Mesenchymal stem cell (in vitro differentiated cells and primary cell): ENCODE results near the gene THPO.
A peak's percentile ranks its signal among the peaks of the same experiment; 100 is the strongest.

Source experiments
- DNase-seq: peaks from one replicate; pipeline ENCODE4 v3.0.0-alpha.2; 2013
- H2AFZ ChIP-seq: one replicate; pipeline ENCODE4 v1.6.1; 2013; ENCODE audit warnings: low read depth, mild to moderate bottlenecking, control low read depth, inconsistent platforms, low read length, moderate library complexity
- H2AK5ac ChIP-seq: 2 replicates; pipeline ENCODE4 v1.6.1; 2013; ENCODE audit warnings: low read length, moderate library complexity, mild to moderate bottlenecking, inconsistent platforms; ENCODE audit not compliant: severe bottlenecking
- H2BK120ac ChIP-seq: one replicate; pipeline ENCODE4 v1.6.1; 2013; ENCODE audit warnings: low read depth, mild to moderate bottlenecking, inconsistent platforms, low read length, moderate library complexity
- H2BK12ac ChIP-seq, 2 experiments: one replicate each; pipeline ENCODE4 v1.6.1; 2013; ENCODE audit warnings: inconsistent platforms in 2 of 2, low read length in 2 of 2, mild to moderate bottlenecking in 2 of 2, moderate library complexity in 2 of 2, control low read depth in 1 of 2
- H2BK15ac ChIP-seq: one replicate; pipeline ENCODE4 v1.6.1; 2013; ENCODE audit warnings: mild to moderate bottlenecking, low read depth, inconsistent platforms; ENCODE audit not compliant: poor library complexity, severe bottlenecking
- H2BK5ac ChIP-seq: 2 replicates; pipeline ENCODE4 v1.6.1; 2013; ENCODE audit warnings: low read depth, mild to moderate bottlenecking, low read length, control low read depth, inconsistent platforms; ENCODE audit not compliant: poor library complexity, severe bottlenecking
- H3K14ac ChIP-seq, 2 experiments: one replicate each; pipeline ENCODE4 v1.6.1; 2013; ENCODE audit warnings: inconsistent platforms in 2 of 2, low read length in 2 of 2, control low read depth in 1 of 2, mild to moderate bottlenecking in 1 of 2, moderate library complexity in 1 of 2
- H3K18ac ChIP-seq, 2 experiments: one replicate each; pipeline ENCODE4 v1.6.1; 2013; ENCODE audit warnings: inconsistent platforms in 2 of 2, low read length in 2 of 2, control low read depth in 1 of 2, low read depth in 1 of 2, mild to moderate bottlenecking in 1 of 2
- H3K23ac ChIP-seq, 2 experiments: one replicate each; pipeline ENCODE4 v1.6.1; 2013; ENCODE audit warnings: inconsistent platforms in 2 of 2, low read length in 2 of 2, mild to moderate bottlenecking in 2 of 2, moderate library complexity in 2 of 2, control low read depth in 1 of 2
- H3K27ac ChIP-seq: 2 replicates; pipeline ENCODE4 v1.5.1; 2013; ENCODE audit warnings: mild to moderate bottlenecking, moderate library complexity, low read length, control low read depth, inconsistent platforms; ENCODE audit not compliant: poor library complexity, severe bottlenecking
- H3K27me3 ChIP-seq, 2 experiments: 2 replicates each; pipeline versions ENCODE4 v1.6.1 to v1.7.0; 2013; ENCODE audit warnings: low read length in 2 of 2, mild to moderate bottlenecking in 2 of 2, moderate library complexity in 2 of 2, control low read depth in 1 of 2, inconsistent platforms in 1 of 2; ENCODE audit not compliant: control insufficient read depth in 1 of 2, insufficient read depth in 1 of 2
- H3K36me3 ChIP-seq, 2 experiments: 2 replicates each; pipeline versions ENCODE4 v1.6.1 to v1.7.0; 2013; ENCODE audit warnings: low read length in 2 of 2, control low read depth in 1 of 2, inconsistent platforms in 1 of 2, low read depth in 1 of 2, mild to moderate bottlenecking in 1 of 2; ENCODE audit not compliant: insufficient read depth in 2 of 2, control insufficient read depth in 1 of 2
- H3K4ac ChIP-seq, 2 experiments: one replicate each; pipeline ENCODE4 v1.6.1; 2013; ENCODE audit warnings: inconsistent platforms in 2 of 2, low read length in 2 of 2, mild to moderate bottlenecking in 2 of 2, moderate library complexity in 2 of 2, control low read depth in 1 of 2, low read depth in 1 of 2
- H3K4me1 ChIP-seq: 2 replicates; pipeline ENCODE4 v1.6.1; 2013; ENCODE audit warnings: low read depth, low read length, control low read depth; ENCODE audit not compliant: control insufficient read depth, insufficient read depth
- H3K4me2 ChIP-seq: 2 replicates; pipeline ENCODE4 v1.6.1; 2013; ENCODE audit warnings: low read length, mild to moderate bottlenecking, inconsistent platforms; ENCODE audit not compliant: poor library complexity, severe bottlenecking
- H3K4me3 ChIP-seq, 2 experiments: 2 replicates each; pipeline versions ENCODE4 v1.5.1 to v1.7.0; 2013; ENCODE audit warnings: low read length in 2 of 2, mild to moderate bottlenecking in 2 of 2, control low read depth in 1 of 2, low read depth in 1 of 2; ENCODE audit not compliant: insufficient read depth in 1 of 2
- H3K79me1 ChIP-seq: replicated peaks from 2 replicates; pipeline ENCODE4 v1.6.1; 2013; ENCODE audit warnings: mild to moderate bottlenecking, control low read depth, low read length, inconsistent platforms; ENCODE audit not compliant: poor library complexity, severe bottlenecking
- H3K9ac ChIP-seq: 2 replicates; pipeline ENCODE4 v1.7.0; 2013; ENCODE audit warnings: mild to moderate bottlenecking, low read length, moderate library complexity
- H3K9me3 ChIP-seq: 2 replicates; pipeline ENCODE4 v1.7.0; 2013; ENCODE audit warnings: mild to moderate bottlenecking, low read length; ENCODE audit not compliant: control insufficient read depth
- H4K8ac ChIP-seq: one replicate; pipeline ENCODE4 v1.6.1; 2013; ENCODE audit warnings: inconsistent platforms, mild to moderate bottlenecking, low read length, moderate library complexity
- H4K91ac ChIP-seq: one replicate; pipeline ENCODE4 v1.6.1; 2013; ENCODE audit warnings: mild to moderate bottlenecking, low read length, inconsistent platforms
- WGBS: methylation state at CpG from one replicate; pipeline ENCODE4 v1.1.7; 2013; ENCODE audit warnings: mixed read lengths; 5-methylcytosine and 5-hydroxymethylcytosine counted together

THPO gene

DNA sequence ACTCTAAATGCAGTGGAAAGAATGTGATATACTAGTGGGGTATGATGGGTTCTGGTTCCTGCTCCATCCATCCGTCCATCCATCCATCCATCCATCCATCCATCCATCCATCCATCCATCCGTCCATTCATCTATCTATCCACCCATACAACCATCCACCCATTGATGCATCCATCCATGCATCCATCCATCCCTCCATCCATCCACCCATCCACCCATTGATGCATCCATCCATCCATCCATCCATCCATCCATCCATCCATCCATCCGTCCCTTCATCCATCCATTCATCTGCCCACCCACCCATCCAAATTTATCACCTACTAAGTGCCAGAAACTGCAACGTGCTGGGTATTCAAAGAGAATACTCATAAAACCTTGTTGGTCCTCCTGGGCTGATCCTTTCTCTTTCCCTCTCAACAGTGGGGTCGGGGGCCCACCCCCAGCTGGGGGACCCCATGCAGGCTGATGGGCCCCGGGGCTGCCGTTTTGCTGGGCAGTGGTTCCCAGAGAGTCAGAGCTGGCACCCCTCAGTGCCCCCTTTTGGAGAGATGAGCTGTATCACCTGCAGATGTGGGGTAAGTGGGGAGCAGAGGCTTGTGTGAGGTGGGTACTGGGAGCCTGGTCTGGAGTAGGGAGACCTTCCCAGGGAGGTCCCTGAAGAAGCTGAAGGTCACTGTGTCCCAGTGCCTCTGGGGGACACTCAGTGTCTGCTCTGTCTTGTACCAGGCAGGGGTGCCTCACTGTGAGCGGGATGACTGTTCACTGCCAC is 10.3 kb upstream of the THPO start:
- no peak overlapping the region for H3K4me3 ChIP-seq
- no peak overlapping the region for H2AFZ ChIP-seq
- H3K9me3 ChIP-seq, result no peaks in the 10 kb centered on the region
- H3K27me3 ChIP-seq, result peaks cover 5 to 66% of the 10 kb centered on the region in 2 experiments
- no peak overlapping the region for H2BK5ac ChIP-seq
- DNase-seq, result no peak
- H3K9ac ChIP-seq, result no peak overlapping the region
- no peaks in the 10 kb centered on the region for H3K79me1 ChIP-seq
- H2BK120ac ChIP-seq, result no peak overlapping the region
- H3K4me1 ChIP-seq, result peaks cover 4% of the 10 kb centered on the region
- no peak overlapping the region for H3K4me2 ChIP-seq
- H4K91ac ChIP-seq, result no peak overlapping the region
- no peak overlapping the region for H4K8ac ChIP-seq
- no peak overlapping the region for H3K4ac ChIP-seq
- H2BK15ac ChIP-seq, result no peak overlapping the region
- H3K36me3 ChIP-seq, result no peaks in the 10 kb centered on the region
- H3K27ac ChIP-seq, result no peak overlapping the region
- H3K14ac ChIP-seq, result peak overlapping the region in 1 of 2 experiments; percentile 62
- no peak overlapping the region for H3K23ac ChIP-seq
- H2BK12ac ChIP-seq, result no peak overlapping the region
- H2AK5ac ChIP-seq, result no peak overlapping the region
- H3K18ac ChIP-seq, result no peak overlapping the region
- 79% methylated on average over 8 of the region's 8 CpGs for WGBS

DNA sequence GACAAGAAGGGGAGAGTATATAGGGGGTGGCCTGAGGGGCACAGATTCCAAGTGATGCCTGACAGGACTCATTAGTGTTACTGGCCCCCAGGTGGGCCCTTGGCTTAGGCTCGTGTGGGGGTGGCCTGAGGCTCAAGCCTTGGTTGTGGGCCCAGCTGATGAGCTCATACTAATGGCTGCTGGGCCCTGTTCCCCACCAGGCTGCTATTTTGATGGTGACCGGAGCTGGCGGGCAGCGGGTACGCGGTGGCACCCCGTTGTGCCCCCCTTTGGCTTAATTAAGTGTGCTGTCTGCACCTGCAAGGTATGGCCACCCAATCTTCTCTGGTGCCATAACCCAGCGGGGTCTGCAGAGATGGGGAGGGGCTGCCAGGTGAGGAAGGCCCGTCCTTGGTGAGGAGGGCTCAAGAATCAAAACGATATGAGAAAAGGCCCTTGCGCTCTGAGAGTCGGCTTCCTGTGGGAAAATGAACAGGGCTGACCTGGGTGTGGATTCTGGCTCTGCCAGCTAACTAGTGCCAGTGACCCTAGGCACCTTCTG is 9.2 kb upstream of the THPO start:
- no peak overlapping the region for H3K4me3 ChIP-seq
- H4K8ac ChIP-seq, result no peak overlapping the region
- no peak overlapping the region for H2BK15ac ChIP-seq
- H2BK120ac ChIP-seq, result no peak overlapping the region
- H3K23ac ChIP-seq, result no peak overlapping the region
- no peak overlapping the region for H3K9ac ChIP-seq
- no peak for DNase-seq
- H3K36me3 ChIP-seq, result no peaks in the 10 kb centered on the region
- WGBS, result 90% methylated on average over 12 of the region's 12 CpGs
- no peak overlapping the region for H3K4ac ChIP-seq
- H2BK5ac ChIP-seq, result no peak overlapping the region
- H4K91ac ChIP-seq, result no peak overlapping the region
- H3K4me2 ChIP-seq, result no peak overlapping the region
- no peak overlapping the region for H2BK12ac ChIP-seq
- H2AK5ac ChIP-seq, result no peak overlapping the region
- peaks cover 4% of the 10 kb centered on the region for H3K4me1 ChIP-seq
- no peaks in the 10 kb centered on the region for H3K79me1 ChIP-seq
- H3K27ac ChIP-seq, result no peak overlapping the region
- no peak overlapping the region for H3K18ac ChIP-seq
- no peak overlapping the region for H2AFZ ChIP-seq
- H3K9me3 ChIP-seq, result no peaks in the 10 kb centered on the region
- H3K27me3 ChIP-seq, result peaks cover 7 to 77% of the 10 kb centered on the region in 2 experiments
- no peak overlapping the region for H3K14ac ChIP-seq

DNA sequence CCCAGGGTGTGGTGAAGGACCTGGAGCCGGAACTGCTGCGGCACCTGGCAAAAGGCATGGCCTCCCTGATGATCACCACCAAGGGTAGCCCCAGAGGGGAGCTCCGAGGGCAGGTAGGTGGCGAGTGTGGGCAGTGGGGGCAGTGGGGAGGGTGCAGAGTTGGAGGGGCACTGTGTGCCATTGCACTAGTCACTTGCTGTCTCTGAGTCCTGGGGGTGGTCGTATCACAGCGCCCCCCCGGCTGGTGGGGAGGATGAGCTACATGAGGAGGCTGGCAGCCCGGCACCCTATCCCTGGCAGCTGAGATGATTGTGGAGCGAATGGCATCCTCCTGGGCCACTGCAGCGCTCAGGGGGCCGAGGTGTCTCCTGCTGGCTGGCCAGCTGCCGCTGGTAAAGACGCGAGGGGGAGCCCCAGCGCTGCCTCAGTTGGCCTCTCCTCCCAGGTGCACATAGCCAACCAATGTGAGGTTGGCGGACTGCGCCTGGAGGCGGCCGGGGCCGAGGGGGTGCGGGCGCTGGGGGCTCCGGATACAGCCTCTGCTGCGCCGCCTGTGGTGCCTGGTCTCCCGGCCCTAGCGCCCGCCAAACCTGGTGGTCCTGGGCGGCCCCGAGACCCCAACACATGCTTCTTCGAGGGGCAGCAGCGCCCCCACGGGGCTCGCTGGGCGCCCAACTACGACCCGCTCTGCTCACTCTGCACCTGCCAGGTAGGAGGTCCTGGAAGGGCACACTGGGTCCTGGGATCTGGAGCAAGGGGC is 8.2 kb upstream of the THPO start:
- Histone ChIP-seq H2AK5ac (no peak overlapping the region), H2BK12ac (no peak overlapping the region), H2BK5ac (no peak overlapping the region), H3K23ac (no peak overlapping the region), H3K36me3 (no peaks in the 10 kb centered on the region), H3K9ac (no peak overlapping the region), H3K14ac (no peak overlapping the region), H3K4ac (no peak overlapping the region), H3K4me3 (no peak overlapping the region), H3K18ac (no peak overlapping the region), H4K91ac (no peak overlapping the region), H4K8ac (no peak overlapping the region), H2AFZ (no peak overlapping the region), H2BK15ac (no peak overlapping the region), H3K27ac (no peak overlapping the region), H3K4me1 (peaks cover 8% of the 10 kb centered on the region), H3K4me2 (no peak overlapping the region), H3K9me3 (no peaks in the 10 kb centered on the region), H3K27me3 (peaks cover 17 to 81% of the 10 kb centered on the region in 2 experiments), H2BK120ac (no peak overlapping the region), H3K79me1 (no peaks in the 10 kb centered on the region)
- WGBS, result 78% methylated on average over 37 of the region's 37 CpGs
- DNase-seq, result no peak

DNA sequence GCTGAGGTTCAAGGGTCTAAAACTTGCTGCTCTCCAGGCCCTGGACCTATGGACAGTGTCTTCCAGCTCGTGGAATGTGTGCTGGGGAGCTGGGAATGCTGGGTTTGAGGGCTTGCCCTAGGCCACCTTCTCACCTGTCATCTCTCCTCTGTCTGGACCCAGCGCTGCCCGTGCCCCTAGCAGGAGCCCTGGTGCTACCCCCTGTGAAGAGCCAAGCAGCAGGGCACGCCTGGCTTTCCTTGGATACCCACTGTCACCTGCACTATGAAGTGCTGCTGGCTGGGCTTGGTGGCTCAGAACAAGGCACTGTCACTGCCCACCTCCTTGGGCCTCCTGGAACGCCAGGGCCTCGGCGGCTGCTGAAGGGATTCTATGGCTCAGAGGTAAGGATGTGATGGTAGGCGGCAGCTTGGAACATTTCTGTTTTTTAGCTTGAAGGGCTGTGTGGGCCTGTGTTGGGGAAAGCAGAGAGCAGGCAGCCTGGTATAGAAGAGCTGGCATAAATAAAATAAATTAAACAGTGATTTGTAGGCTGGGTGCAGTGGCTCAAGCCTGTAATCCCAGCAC is 6.9 kb upstream of the THPO start:
- WGBS, result 92% methylated on average over 8 of the region's 8 CpGs

More for the DNA sequence above, 6.9 kb upstream of the THPO start:
- no peak overlapping the region for H3K4me2 ChIP-seq
- H2BK120ac ChIP-seq, result no peak overlapping the region
- no peaks in the 10 kb centered on the region for H3K9me3 ChIP-seq
- H4K8ac ChIP-seq, result no peak overlapping the region
- H2BK12ac ChIP-seq, result no peak overlapping the region
- H3K79me1 ChIP-seq, result no peaks in the 10 kb centered on the region
- no peak overlapping the region for H3K4ac ChIP-seq
- no peaks in the 10 kb centered on the region for H3K36me3 ChIP-seq
- DNase-seq, result no peak
- H3K18ac ChIP-seq, result no peak overlapping the region
- H2BK5ac ChIP-seq, result no peak overlapping the region
- no peak overlapping the region for H3K23ac ChIP-seq
- no peak overlapping the region for H2BK15ac ChIP-seq
- H3K14ac ChIP-seq, result peak overlapping the region in 1 of 2 experiments; percentile 71
- H4K91ac ChIP-seq, result no peak overlapping the region
- no peak overlapping the region for H3K4me3 ChIP-seq
- H2AK5ac ChIP-seq, result no peak overlapping the region
- H3K4me1 ChIP-seq, result peaks cover 19% of the 10 kb centered on the region
- no peak overlapping the region for H3K27ac ChIP-seq
- H3K27me3 ChIP-seq, result peaks cover 18 to 78% of the 10 kb centered on the region in 2 experiments
- H2AFZ ChIP-seq, result no peak overlapping the region
- H3K9ac ChIP-seq, result no peak overlapping the region
